Activated CD8-positive, alpha-beta memory T cell treated with anti-CD3 and anti-CD28 coated beads for 36 hours (primary cell): ENCODE results near the gene TMEM129. TPM values are rescaled to one million over a fixed set of nuclear protein-coding genes. Genes with fewer than 3 reads are reported as not detected.

Experiments used
- CTCF ChIA-PET: fragments of 350-600 bp; sonication (Branson Sonifier 250); formaldehyde crosslinking; loops from one replicate; lab custom pipeline; 2021; ENCODE audit warnings: antibody characterized with exemption; lab: Charles Lee
- POLR2A ChIA-PET: fragments of 350-600 bp; sonication (Branson Sonifier 250); formaldehyde crosslinking; loops from one replicate; lab custom pipeline; 2021; ENCODE audit warnings: antibody characterized with exemption; lab: Charles Lee
- total RNA-seq, 2 experiments: library from RNA; stranded (reverse); gene quantifications; one replicate each; pipeline ENCODE4 v1.2.3, GENCODE V29; 2021

TMEM129 gene
- total RNA-seq, 2 experiments from 2014 or later, result 24.8 to 25.6 TPM

DNA sequence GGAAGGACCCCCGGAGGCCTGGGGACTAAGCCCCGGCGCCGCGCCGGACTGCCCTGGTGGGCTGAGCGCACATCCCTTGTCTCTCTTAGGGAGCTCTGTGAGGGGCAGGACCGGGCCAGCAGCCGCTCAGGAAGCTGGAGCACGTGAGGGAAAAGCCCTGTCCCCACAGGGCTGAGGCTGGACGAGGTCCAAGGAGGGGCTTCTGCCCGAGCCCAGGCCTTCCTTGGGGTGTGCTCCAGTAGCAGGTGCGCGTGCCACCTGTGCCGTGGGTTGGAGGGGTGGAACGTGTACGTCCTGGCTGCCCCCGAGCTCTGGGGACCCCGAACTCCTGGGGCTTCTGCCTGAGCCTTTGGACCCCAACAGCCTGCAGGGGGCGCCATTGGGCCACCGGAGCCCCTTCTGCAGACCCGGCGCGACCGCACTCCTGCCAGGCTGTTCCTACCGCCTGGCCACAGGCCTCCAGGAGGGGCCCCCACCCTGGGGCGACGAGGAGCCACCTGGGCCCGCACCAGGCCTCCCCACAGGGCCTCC is 27.4 kb upstream of the TMEM129 start:
- ChIA-PET CTCF (interaction anchor here (0.6 to 4.9 kb wide), 15 partner anchors 9 to 151 kb away, joined by 3 to 53 read pairs (median 4); partner anchors contain the start of genes FGFR3, TACC3 and TMEM129), POLR2A (no interaction called here)

DNA sequence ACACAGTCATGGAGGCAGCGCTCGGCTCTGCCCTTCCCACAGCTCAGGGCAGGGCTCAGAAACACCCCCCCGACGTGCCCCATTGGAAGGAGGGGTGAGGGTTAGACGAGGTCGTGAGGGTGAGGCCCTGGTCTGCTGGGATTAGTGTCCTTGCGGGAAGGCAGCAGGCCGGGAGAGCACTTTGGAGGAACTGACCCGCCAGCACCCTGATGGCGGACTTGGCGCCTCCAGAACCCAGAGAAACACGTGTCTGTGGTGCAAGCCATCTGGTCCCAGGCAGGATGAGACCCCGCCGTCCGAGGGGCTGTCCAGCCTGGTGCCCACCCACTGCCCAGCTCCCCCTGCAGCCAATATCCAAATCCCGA is 26.5 kb upstream of the TMEM129 start:
- CTCF ChIA-PET, result interaction anchor here (0.9 to 4.9 kb wide), 13 partner anchors 8 to 126 kb away, joined by 3 to 53 read pairs (median 5); partner anchors contain the start of gene FGFR3

DNA sequence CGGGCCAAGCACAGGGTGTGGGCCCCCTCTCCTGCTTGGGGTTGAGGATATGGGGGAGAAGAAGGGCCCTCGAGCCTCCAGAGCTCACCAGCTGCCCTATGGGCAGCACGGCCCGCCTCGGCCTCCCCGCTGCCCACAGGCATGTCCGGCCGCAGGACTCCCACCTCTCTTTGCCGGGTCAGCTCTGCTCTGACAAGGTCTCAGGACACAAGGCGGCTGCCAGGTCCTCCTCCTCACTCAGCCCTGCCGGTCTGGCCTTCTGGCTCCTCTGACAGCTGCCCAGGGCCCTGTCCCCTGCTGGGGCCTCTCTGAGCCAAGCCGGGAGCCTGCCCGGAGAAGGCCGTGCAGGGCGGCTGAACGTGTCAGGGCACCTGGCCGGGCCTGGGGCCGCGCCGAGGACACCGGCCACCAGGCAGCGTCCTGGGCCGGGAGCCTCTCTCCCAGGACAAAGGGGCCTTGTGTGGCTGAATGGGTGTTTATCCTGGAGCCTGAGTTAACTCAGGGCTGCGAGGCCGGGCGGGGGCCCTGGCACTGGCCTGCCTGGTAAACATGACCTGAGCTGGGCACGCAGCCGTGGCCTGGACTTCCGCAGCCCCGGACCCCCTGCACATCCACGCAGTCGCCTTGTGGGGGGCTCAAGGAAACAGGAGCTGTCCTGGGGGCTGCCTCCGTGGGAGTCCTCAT is 25.9 kb upstream of the TMEM129 start:
- CTCF ChIA-PET, result interaction anchor here (0.5 to 4.9 kb wide), 22 partner anchors 8 to 192 kb away, joined by 3 to 53 read pairs (median 4); partner anchors contain the start of gene FGFR3
- POLR2A ChIA-PET, result interaction anchor here (0.6 kb wide), 2 partner anchors 21 to 1292 kb away, joined by 3 to 10 read pairs; no protein-coding TSS in a partner anchor

More for the DNA sequence above, 26.5 kb upstream of the TMEM129 start:
- POLR2A ChIA-PET, result no interaction called here

DNA sequence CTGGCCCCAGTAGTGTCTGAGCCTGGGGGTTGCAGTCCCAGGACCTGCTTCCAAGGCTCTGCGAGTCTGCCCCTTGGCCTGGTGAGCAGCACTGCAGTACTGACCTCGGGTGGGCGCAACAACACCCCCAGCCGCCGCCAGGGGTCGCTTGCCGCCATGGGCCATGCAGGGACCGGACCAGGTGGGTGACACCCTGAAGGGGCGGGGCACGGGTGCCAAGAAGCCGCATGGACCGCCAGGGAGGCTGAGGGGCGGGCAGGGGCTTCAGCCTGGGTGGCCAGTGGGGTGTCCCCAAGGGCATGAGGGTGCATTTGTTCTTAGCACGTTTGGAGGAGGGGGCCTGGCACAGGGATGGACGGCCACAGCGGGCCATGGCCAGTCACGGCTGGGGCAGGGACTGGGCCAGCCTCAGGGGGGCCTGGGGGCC is 25.2 kb upstream of the TMEM129 start:
- POLR2A ChIA-PET, result interaction anchor here (0.6 kb wide), 2 partner anchors 22 to 1293 kb away, joined by 3 to 10 read pairs; no protein-coding TSS in a partner anchor
- CTCF ChIA-PET, result interaction anchor here (0.5 to 4.9 kb wide), 15 partner anchors 8 to 192 kb away, joined by 3 to 53 read pairs (median 3); no protein-coding TSS in a partner anchor

DNA sequence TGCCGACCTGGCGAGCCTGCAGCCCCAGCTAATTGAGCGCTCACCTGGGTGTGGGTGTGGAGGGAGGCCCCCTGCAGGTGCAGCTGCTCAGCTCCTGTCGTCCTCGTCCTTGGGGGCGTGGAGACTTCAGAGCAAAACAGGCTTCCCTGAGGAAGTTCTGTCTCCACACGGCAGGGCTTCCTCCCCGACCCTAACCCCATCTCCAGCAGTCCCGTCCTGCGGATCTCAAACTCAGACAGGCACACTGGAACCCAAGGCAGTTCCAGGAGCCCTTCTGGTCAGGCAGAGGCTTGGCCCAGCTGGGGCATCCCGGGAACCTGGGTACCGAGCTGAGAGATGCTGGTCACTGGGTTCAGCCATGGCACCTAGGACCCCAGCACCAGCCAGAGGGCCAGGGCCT is 24.6 kb upstream of the TMEM129 start:
- POLR2A ChIA-PET, result no interaction called here

DNA sequence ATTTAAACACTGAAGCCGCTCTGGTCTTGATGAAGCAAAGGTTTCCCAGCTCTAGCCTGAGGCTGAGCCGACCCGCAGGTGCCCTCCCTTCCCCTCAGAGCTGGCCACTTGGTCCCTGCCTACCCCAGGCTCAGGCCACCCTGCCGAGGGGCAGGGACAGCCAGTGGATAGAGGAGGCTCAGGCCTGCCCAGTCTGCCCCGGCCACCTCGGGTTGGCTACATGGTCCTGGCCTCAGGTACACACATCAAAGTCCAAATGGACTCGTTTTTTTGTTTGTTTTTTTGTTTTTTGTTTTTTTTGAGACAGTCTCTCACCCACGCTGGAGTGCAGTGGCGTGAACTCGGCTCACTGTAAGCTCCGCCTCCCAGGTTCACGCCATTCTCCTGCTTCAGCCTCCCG is 24.0 kb upstream of the TMEM129 start:
- CTCF ChIA-PET, result interaction anchor here (0.9 to 4.9 kb wide), 5 partner anchors 19 to 155 kb away, joined by 3 to 53 read pairs (median 6); no protein-coding TSS in a partner anchor

More for the DNA sequence above, 24.6 kb upstream of the TMEM129 start:
- CTCF ChIA-PET, result interaction anchor here (0.9 to 4.9 kb wide), 8 partner anchors 9 to 193 kb away, joined by 3 to 53 read pairs (median 5); no protein-coding TSS in a partner anchor

DNA sequence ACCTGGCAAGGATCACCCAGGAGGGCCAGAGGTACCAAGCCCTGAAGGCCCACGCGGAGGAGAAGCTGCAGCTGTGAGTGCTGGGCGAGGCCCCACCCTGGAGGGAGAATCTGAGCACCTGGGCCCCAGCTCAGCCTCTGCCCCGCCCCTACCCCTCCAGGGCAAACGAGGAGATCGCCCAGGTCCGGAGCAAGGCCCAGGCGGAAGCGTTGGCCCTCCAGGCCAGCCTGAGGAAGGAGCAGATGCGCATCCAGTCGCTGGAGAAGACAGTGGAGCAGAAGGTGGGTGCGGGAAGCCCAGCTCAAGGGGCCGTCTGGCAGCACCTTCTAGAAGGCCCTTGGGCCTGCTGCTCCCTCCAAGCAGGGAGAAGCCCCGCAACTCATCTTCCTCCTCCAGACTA is 23.4 kb upstream of the TMEM129 start:
- ChIA-PET CTCF (interaction anchor here (1.0 to 2.1 kb wide), 5 partner anchors 18 to 68 kb away, joined by 3 to 10 read pairs (median 5); no protein-coding TSS in a partner anchor), POLR2A (interaction anchor here (0.8 kb wide), 1 partner anchor 9 kb away, joined by 3 read pairs; no protein-coding TSS in a partner anchor)

More for the DNA sequence above, 24.0 kb upstream of the TMEM129 start:
- POLR2A ChIA-PET, result no interaction called here

DNA sequence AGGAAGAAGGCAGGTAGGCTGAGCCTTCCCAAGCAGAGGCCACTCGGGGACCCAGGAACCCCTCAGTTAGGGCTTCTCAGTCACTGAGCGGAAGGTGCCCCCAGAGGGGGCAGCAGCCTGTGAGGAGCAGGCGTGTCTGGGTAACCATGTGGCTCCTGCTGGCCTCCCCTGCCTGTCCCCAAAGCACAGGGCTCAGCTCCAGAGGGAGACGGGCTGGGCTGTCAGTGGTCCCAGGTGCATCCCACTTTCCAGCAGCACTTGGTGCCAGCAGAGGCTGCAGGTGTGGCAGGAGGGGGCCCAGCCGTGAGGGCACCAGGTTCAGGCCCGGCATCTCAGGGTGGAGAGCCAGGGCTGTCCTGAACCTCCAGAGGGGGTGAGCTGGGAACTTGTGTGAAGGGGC is 22.9 kb upstream of the TMEM129 start:
- ChIA-PET CTCF (interaction anchor here (0.6 to 2.0 kb wide), 4 partner anchors 65 to 119 kb away, joined by 3 to 6 read pairs (median 4); no protein-coding TSS in a partner anchor), POLR2A (interaction anchor here (0.5 to 0.8 kb wide), 2 partner anchors 8 to 124 kb away, joined by 3 to 5 read pairs; no protein-coding TSS in a partner anchor)

DNA sequence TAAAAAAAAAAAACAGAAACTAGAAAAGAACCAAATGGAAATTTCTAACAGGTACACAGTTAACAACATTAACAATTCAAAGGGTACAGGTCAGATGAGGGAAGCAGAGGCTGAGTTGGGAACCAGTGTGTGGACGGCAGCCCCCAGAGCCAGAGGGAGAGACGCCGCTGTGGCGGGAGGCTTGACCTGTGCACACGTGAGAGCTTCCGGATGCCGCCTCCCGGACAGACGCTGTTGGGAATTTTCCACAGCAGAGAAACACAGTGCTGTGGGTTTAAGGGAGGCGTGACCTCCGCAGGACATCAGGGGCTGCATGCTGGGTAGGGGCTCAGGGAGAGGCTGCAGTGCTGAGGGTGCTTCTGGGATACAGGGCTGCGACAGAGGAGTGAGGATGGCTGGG is 22.4 kb upstream of the TMEM129 start:
- ChIA-PET POLR2A (interaction anchor here (0.5 kb wide), 1 partner anchor 125 kb away, joined by 5 read pairs; no protein-coding TSS in a partner anchor), CTCF (interaction anchor here (0.6 to 1.4 kb wide), 2 partner anchors 67 to 119 kb away, joined by 3 to 5 read pairs; no protein-coding TSS in a partner anchor)

DNA sequence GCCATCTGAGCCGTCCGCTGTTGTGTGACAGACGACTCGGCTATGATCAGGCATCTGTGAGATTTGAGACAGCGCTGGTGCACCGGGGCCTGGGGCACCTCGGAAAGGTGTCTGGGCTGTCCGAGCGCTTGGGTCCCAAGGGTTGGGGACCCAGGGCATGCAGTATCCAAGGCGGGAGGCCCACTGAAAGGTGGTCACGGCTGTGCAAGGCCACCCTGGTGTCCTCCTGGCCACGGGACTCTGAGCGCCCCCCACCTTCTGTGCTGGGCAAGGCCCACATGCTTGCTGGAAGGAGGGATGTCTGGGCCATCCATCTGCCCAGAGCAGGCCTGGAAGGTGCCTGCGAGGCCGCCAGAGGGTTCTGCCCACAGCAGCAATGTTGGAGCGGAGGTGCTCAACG is 20.1 kb upstream of the TMEM129 start:
- CTCF ChIA-PET, result interaction anchor here (1.5 to 1.8 kb wide), 2 partner anchors 14 to 69 kb away, joined by 4 read pairs; no protein-coding TSS in a partner anchor
- POLR2A ChIA-PET, result interaction anchor here (0.6 kb wide), 1 partner anchor 86 kb away, joined by 5 read pairs; no protein-coding TSS in a partner anchor

DNA sequence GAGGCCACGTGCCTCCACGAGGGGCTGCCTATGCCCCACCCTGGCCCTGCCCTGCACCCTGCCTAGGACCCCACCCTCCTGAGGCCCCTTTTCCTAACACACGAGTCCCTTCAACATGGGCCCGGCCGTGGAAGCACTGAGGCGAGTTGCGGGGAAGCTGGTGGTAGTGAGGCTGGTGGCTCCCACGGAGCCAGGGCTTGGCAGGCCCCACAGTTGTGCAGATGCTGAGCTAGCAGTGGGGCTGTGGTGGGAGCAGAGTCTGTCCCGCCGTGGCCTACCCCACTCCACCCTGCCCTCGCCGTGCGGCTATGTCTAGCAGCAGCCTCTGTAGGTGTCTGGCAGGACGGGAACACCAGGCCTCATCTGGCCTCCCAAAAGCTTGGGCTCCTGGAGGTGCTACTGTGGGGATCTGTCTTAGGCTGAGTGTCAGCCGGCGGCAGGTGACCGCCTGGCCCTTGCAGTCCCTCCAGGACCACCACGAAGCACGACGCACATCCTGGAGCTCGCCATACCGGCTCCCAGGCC is 19.0 kb upstream of the TMEM129 start:
- ChIA-PET POLR2A (no interaction called here), CTCF (interaction anchor here (1.0 to 1.6 kb wide), 3 partner anchors 8 to 16 kb away, joined by 3 to 5 read pairs (median 4); no protein-coding TSS in a partner anchor)

DNA sequence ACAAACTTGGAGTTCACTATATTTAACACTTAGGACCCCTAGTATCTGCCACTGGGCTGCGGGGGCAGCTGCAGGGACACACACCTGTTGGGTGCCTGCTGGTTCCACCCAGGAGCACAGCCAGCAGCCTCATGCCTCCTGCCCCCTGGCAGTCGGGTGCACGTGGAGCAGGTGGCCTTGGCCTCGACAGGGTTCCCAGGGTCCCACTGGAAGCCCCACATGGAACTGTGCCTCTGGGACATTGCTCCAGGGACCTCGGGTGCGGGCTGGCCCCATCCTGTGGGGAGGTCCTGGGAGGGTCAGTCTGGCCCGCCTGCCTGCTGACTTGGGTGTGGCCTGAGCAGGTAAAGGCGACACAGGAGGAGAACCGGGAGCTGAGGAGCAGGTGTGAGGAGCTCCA is 18.2 kb upstream of the TMEM129 start:
- ChIA-PET CTCF (interaction anchor here (1.3 to 1.6 kb wide), 2 partner anchors 9 to 13 kb away, joined by 3 to 4 read pairs; no protein-coding TSS in a partner anchor), POLR2A (no interaction called here)

DNA sequence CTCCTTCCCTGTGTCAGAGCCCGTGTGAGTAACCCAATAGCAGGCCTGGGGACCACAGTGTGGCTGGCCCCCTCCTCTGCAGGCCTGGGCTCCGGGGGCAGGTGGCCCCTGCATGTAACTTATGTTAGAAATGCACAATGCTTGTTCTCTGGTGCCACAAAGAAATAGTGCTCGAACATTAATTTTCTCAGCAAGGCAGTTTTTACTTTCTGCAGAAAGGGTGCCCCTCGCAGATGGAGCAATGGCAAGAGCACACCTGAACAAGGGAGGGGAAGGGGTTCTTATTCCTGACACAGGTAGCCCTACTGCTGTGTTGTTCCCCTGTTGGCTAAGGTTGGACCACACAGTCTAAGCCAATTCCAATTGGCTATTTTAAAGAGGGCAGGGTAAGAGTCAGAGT is 17.3 kb upstream of the TMEM129 start:
- ChIA-PET CTCF (interaction anchor here (1.2 to 1.4 kb wide), 3 partner anchors 8 to 10 kb away, joined by 3 to 5 read pairs (median 4); no protein-coding TSS in a partner anchor), POLR2A (interaction anchor here (0.5 kb wide), 1 partner anchor 112 kb away, joined by 6 read pairs; no protein-coding TSS in a partner anchor)

DNA sequence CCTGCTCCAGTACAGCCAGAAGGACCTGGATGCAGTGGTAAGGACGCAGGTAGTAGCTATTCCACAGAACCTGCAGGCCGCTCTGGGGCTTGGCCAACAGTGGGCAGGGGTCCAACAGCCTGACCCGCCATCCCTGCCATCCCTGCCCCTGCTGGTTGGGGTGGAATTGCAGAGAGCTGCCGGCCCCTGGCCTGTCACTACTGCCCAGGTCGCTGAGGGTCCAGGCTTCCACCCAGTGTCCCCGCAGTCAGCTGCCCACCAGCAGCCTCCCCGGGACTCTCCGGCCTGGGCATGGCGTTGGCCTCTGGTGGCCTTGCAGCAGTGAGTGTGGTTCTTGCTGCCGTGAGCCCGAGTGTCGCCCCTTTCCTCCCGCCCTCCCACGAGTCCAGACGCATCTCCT is 16.5 kb upstream of the TMEM129 start:
- ChIA-PET POLR2A (interaction anchor here (0.5 kb wide), 1 partner anchor 113 kb away, joined by 6 read pairs; no protein-coding TSS in a partner anchor), CTCF (interaction anchor here (1.2 to 1.4 kb wide), 3 partner anchors 9 to 11 kb away, joined by 3 to 5 read pairs (median 4); no protein-coding TSS in a partner anchor)

DNA sequence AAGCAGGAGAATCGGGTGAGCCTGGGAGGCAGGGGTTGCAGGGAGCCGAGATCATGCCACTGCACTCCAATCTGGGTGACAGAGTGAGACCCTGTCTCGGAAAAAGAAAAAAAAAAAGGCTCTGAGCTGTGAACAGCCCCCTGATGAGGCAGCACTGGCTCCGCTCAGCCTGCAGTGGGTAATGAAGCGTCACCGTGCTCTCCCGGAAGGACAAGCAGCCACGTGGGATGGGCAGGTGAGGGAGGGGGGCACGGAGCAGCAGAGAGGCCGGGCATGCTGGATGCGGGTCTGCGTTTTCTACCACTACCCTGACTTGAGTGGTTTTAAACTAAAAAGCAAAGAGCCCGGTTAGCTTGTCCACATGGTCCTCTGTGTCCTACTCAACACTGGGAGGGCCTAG is 15.7 kb upstream of the TMEM129 start:
- CTCF ChIA-PET, result interaction anchor here (1.6 kb wide), 1 partner anchor 10 kb away, joined by 8 read pairs; no protein-coding TSS in a partner anchor
- POLR2A ChIA-PET, result interaction anchor here (0.6 kb wide), 1 partner anchor 207 kb away, joined by 3 read pairs; no protein-coding TSS in a partner anchor

DNA sequence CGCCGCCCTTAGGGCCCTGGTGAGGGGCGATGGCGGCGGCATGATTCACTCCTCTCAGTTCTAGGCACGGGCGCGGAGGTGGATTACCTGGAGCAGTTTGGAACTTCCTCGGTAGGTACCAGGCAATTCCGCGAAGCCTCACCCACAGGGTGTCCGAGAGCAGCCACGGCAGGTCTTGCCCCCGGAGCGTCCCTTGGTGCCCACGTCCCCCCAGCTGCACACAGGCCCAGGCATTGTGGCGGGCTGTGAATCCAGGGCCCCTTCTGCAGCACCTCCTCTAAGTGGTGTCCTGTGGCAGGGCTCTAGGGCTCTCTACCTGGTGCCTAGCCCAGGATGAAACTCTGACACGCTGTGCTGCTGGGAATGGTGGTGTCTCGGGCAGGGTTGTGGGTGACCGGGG is 14.1 kb upstream of the TMEM129 start:
- ChIA-PET CTCF (no interaction called here), POLR2A (no interaction called here)

DNA sequence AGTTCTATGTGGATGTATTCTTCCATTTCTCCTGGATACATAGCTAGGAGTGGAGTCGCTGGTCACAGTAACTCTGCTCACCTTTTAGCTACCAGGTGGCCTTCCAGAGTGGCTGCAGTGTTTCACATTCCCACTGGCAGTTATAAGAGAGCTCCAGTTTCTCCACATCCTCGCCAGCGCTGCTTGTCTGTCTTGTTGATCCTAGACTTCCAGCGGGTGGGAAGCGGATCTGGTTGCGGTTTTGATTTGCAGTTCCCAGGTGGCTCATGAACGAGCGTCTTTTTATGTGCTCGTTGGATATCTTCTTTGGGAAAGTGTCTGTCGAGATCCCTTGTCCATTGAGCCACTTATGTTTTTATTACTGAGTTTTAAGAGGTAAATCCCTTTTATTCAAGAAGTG is 11.8 kb upstream of the TMEM129 start:
- POLR2A ChIA-PET, result no interaction called here

DNA sequence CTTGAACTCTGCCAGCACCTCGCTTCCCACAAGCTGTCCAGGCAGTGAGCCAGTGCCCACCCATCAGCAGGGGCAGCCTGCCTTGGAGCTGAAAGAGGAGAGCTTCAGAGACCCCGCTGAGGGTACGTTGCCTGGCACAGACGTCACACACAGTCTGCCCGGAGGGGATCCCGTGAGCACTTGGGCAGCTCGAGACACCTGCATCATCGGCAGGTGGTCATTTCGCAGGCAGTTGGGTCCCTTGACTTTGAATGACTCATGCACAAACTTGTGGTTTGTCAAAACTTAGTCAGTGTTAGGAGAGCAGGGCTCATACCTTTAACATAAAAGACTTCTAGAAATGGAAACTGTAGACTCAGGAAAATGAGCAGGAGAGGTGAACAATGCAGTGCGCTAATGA is 10.1 kb upstream of the TMEM129 start:
- ChIA-PET POLR2A (no interaction called here), CTCF (interaction anchor here (1.9 to 2.9 kb wide), 3 partner anchors 17 to 40 kb away, joined by 7 to 14 read pairs (median 13); no protein-coding TSS in a partner anchor)

More for the DNA sequence above, 11.8 kb upstream of the TMEM129 start:
- CTCF ChIA-PET, result interaction anchor here (1.1 to 1.5 kb wide), 3 partner anchors 11 to 39 kb away, joined by 3 read pairs; no protein-coding TSS in a partner anchor
